Sigmoid colon (tissue), 4 donors: Measurements from ENCODE around the gene KCNG2.

Experiments
- EP300 ChIP-seq, 4 donors: sonication (generic); formaldehyde crosslinking; IDR thresholded peaks; one replicate each; pipeline ENCODE4 v1.6.1; 2017; ENCODE audit warnings: antibody characterized with exemption in 4 of 4
- POLR2AphosphoS5 ChIP-seq, 4 donors: sonication (generic); formaldehyde crosslinking; IDR thresholded peaks; one replicate each; pipeline ENCODE4 v1.6.1; 2017; ENCODE audit warnings: antibody characterized with exemption in 4 of 4
- TF ChIP-seq, protein P1 (sequence below), 4 experiments: fragments of 450-650 bp in 3 of 4; fragments of 200-600 bp in 1 of 4; IDR thresholded peaks; one replicate each; pipeline ENCODE4 v1.5.1; 2016 to 2019; ENCODE audit warnings: antibody characterized with exemption in 4 of 4, mild to moderate bottlenecking in 3 of 4, moderate library complexity in 2 of 4

DNA sequence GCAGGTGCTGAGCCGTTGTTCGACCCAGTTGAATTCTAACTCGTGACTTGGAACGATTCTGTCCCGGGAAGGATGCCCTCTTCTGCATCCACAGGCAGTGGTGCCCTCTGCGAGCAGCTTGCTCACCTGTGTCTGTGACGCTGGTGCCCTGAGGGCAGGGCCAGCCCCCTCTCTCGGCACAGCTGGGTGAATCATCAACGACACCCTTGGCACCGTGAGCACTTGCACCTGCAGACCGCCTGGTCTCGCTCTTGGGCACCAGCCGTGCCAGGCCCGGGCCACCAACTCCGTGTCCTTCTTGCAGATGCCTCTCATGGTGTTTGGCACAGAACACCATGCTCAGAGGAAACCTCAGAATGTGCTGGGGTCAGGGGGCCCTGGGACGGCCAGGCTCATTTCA, 78.8 kb downstream of the KCNG2 start:
- TF ChIP-seq, protein P1, sequence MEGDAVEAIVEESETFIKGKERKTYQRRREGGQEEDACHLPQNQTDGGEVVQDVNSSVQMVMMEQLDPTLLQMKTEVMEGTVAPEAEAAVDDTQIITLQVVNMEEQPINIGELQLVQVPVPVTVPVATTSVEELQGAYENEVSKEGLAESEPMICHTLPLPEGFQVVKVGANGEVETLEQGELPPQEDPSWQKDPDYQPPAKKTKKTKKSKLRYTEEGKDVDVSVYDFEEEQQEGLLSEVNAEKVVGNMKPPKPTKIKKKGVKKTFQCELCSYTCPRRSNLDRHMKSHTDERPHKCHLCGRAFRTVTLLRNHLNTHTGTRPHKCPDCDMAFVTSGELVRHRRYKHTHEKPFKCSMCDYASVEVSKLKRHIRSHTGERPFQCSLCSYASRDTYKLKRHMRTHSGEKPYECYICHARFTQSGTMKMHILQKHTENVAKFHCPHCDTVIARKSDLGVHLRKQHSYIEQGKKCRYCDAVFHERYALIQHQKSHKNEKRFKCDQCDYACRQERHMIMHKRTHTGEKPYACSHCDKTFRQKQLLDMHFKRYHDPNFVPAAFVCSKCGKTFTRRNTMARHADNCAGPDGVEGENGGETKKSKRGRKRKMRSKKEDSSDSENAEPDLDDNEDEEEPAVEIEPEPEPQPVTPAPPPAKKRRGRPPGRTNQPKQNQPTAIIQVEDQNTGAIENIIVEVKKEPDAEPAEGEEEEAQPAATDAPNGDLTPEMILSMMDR (IDR thresholded peaks at IDR 0.05) = no peak
- TF ChIP-seq EP300 (IDR thresholded peaks at IDR 0.05) (no peak), POLR2AphosphoS5 (IDR thresholded peaks at IDR 0.05) (no peak)
